ENCODE data around the gene SPTA1. TPM values are rescaled to one million over a fixed set of nuclear protein-coding genes. Genes with fewer than 3 reads are reported as not detected.

The SPTA1 gene
- total RNA-seq, 2 experiments from 2014 or later, result 0.44 TPM; not detected in 1

GRCh38 chr1:158563853-158564252 lies 122.7 kb downstream of the SPTA1 start:
- Histone ChIP-seq H3K27ac (ENCODE audit: low read depth, low read length, poor library complexity, severe bottlenecking) (peak overlapping the region; percentile 58), H4K20me1 (ENCODE audit: insufficient read depth, low read length) (no peaks in the 10 kb centered on the region), H3K36me3 (ENCODE audit: insufficient read depth, low read length) (no peaks in the 10 kb centered on the region), H3K79me2 (ENCODE audit: insufficient read depth, low read depth, low read length) (no peaks in the 10 kb centered on the region), H3K4me3 (ENCODE audit: low read depth, low read length, poor library complexity, severe bottlenecking) (no peak overlapping the region), H3K9me2 (ENCODE audit: insufficient read depth, low read length) (no peaks in the 10 kb centered on the region), H3K4me2 (ENCODE audit: low read length) (peak overlapping the region; percentile 60; the same call in 1 of the 2 replicates), H3K4me1 (ENCODE audit: insufficient read depth, low read length, poor library complexity, severe bottlenecking) (peaks cover 18% of the 10 kb centered on the region), H3K9me3 (ENCODE audit: low read length) (no peaks in the 10 kb centered on the region; the same call in 1 of the 2 replicates), H2AFZ (ENCODE audit: low read length) (peak overlapping the region; percentile 99)
- intact Hi-C loops (cut with micrococcal nuclease; ENCODE audit: unreplicated experiment), result loop anchor here (10.0 kb wide), 3 partner anchors 401 to 511 kb away; partner anchors contain the start of genes AIM2 and IFI16
- DNase-seq (ENCODE audit: low spot score), result peak; percentile 33
- no TSS peak for BruUV-seq (replicated peaks)
- POLR2A ChIA-PET, result interaction anchor here (0.7 kb wide), 1 partner anchor 10 kb away, joined by 3 read pairs; the partner anchor contains the start of gene OR6Y1
- CTCF ChIA-PET (ENCODE audit: unreplicated experiment), result no interaction called here
- no peak for TF ChIP-seq CTCF (conservative IDR thresholded peaks at IDR 0.05; ENCODE audit: low read length)
- TF ChIP-seq EZH2phosphoT487 (IDR thresholded peaks at IDR 0.05; ENCODE audit: borderline replicate concordance, low read depth, low read length), result no peak

Other genes starting within 250 kb of the SPTA1 start
- gene OR10K1, start 224.9 kb downstream of the SPTA1 start, total RNA-seq (2014; rRNA removed; shearing (Covaris generic)), result not detected in 2 replicates
- gene OR10K1, start 224.9 kb downstream of the SPTA1 start, total RNA-seq (2022), result not detected in 2 replicates
- gene OR10R2, start 214.5 kb downstream of the SPTA1 start, total RNA-seq (2014; rRNA removed; shearing (Covaris generic)), result not detected in 2 replicates
- gene OR10R2, start 214.5 kb downstream of the SPTA1 start, total RNA-seq (2022), result not detected in 2 replicates
- gene OR6Y1, start 132.3 kb downstream of the SPTA1 start, total RNA-seq (2014; rRNA removed; shearing (Covaris generic)), result not detected in 2 replicates
- gene OR6Y1, start 132.3 kb downstream of the SPTA1 start, total RNA-seq (2022), result not detected in 2 replicates
- not detected in 2 replicates for gene OR6P1, start 116.1 kb downstream of the SPTA1 start, total RNA-seq (2014; rRNA removed; shearing (Covaris generic))
- gene OR6P1, start 116.1 kb downstream of the SPTA1 start, total RNA-seq (2022), result not detected in 2 replicates
- gene OR10X1, start 106.8 kb downstream of the SPTA1 start, total RNA-seq (2014; rRNA removed; shearing (Covaris generic)), result not detected in 2 replicates
- gene OR10X1, start 106.8 kb downstream of the SPTA1 start, total RNA-seq (2022), result not detected in 2 replicates
- not detected in 2 replicates for gene OR10Z1, start 81.4 kb downstream of the SPTA1 start, total RNA-seq (2014; rRNA removed; shearing (Covaris generic))
- not detected in 2 replicates for gene OR10Z1, start 81.4 kb downstream of the SPTA1 start, total RNA-seq (2022)
- gene OR6K2, start 13.9 kb upstream of the SPTA1 start, total RNA-seq (2014; rRNA removed; shearing (Covaris generic)), result not detected in 2 replicates
- not detected in 2 replicates for gene OR6K2, start 13.9 kb upstream of the SPTA1 start, total RNA-seq (2022)
- not detected in 2 replicates for gene OR6K3, start 34.0 kb upstream of the SPTA1 start, total RNA-seq (2014; rRNA removed; shearing (Covaris generic))
- not detected in 2 replicates for gene OR6K3, start 34.0 kb upstream of the SPTA1 start, total RNA-seq (2022)
- not detected in 2 replicates for gene OR6K6, start 68.0 kb upstream of the SPTA1 start, total RNA-seq (2014; rRNA removed; shearing (Covaris generic))
- gene OR6K6, start 68.0 kb upstream of the SPTA1 start, total RNA-seq (2022), result not detected in 2 replicates
- gene OR6N1, start 85.5 kb upstream of the SPTA1 start, total RNA-seq (2014; rRNA removed; shearing (Covaris generic)), result not detected in 2 replicates
- gene OR6N1, start 85.5 kb upstream of the SPTA1 start, total RNA-seq (2022), result not detected in 2 replicates
- gene OR6N2, start 94.5 kb upstream of the SPTA1 start, total RNA-seq (2014; rRNA removed; shearing (Covaris generic)), result not detected in 2 replicates
- not detected in 2 replicates for gene OR6N2, start 94.5 kb upstream of the SPTA1 start, total RNA-seq (2022)
- not detected in 2 replicates for gene MNDA, start 144.6 kb upstream of the SPTA1 start, total RNA-seq (2014; rRNA removed; shearing (Covaris generic))
- gene MNDA, start 144.6 kb upstream of the SPTA1 start, total RNA-seq (2022), result not detected in 2 replicates
- gene PYHIN1, start 244.8 kb upstream of the SPTA1 start, total RNA-seq (2014; rRNA removed; shearing (Covaris generic)), result 42.5 and 44.6 TPM in 2 replicates
- gene PYHIN1, start 244.8 kb upstream of the SPTA1 start, total RNA-seq (2022), result 18.2 and 34.6 TPM in 2 replicates

Data from OCI-LY7 (cell line).